ENCODE results near the gene GGT7.
A peak's percentile ranks its signal among the peaks of the same experiment; 100 is the strongest.

The GGT7 gene

GRCh38 chr20:34842143-34842542 is 30.5 kb downstream of the GGT7 start:
- DNase-seq (ENCODE audit: low read depth) = no peak
- TF ChIP-seq, protein P1, sequence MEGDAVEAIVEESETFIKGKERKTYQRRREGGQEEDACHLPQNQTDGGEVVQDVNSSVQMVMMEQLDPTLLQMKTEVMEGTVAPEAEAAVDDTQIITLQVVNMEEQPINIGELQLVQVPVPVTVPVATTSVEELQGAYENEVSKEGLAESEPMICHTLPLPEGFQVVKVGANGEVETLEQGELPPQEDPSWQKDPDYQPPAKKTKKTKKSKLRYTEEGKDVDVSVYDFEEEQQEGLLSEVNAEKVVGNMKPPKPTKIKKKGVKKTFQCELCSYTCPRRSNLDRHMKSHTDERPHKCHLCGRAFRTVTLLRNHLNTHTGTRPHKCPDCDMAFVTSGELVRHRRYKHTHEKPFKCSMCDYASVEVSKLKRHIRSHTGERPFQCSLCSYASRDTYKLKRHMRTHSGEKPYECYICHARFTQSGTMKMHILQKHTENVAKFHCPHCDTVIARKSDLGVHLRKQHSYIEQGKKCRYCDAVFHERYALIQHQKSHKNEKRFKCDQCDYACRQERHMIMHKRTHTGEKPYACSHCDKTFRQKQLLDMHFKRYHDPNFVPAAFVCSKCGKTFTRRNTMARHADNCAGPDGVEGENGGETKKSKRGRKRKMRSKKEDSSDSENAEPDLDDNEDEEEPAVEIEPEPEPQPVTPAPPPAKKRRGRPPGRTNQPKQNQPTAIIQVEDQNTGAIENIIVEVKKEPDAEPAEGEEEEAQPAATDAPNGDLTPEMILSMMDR (conservative IDR thresholded peaks at IDR 0.05; ENCODE audit: low read length) = no peak
- H3K4me3 ChIP-seq (ENCODE audit: low read length) = no peak overlapping the region

- TF ChIP-seq, protein P1 (conservative IDR thresholded peaks at IDR 0.05; ENCODE audit: low read length) = peak; percentile 42; the same call in 1 of the 2 replicates
- H3K4me3 ChIP-seq (ENCODE audit: low read length) = peak overlapping the region; percentile 26; the same call in 1 of the 2 replicates
- DNase-seq (ENCODE audit: low read depth) = peak; percentile 41
These were observed 38.2 kb downstream of the GGT7 start for GRCh38 chr20:34834459-34834893.

DNA sequence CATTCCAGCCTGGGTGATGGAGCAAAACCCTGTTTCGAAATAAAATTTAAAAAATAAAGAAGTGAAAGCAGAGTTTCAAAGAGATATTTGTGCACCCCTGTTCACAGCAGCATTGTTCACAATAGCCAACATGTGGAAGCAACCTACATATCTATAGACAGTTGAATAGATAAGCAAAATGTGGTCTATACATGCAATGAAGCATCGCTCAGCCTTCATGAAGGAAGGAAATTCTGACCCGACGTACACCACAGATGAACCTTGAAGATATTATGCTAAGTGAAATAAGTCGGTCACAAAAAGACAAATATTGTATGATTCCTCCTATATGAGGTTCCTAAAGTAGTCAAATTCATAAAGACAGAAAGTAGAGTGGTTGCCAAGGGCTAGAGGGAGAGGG is 40.7 kb downstream of the GGT7 start:
- no peak for DNase-seq (ENCODE audit: low read depth)
- TF ChIP-seq, protein P1 (conservative IDR thresholded peaks at IDR 0.05; ENCODE audit: low read length) = no peak
- no peak overlapping the region for H3K4me3 ChIP-seq (ENCODE audit: low read length)

DNA sequence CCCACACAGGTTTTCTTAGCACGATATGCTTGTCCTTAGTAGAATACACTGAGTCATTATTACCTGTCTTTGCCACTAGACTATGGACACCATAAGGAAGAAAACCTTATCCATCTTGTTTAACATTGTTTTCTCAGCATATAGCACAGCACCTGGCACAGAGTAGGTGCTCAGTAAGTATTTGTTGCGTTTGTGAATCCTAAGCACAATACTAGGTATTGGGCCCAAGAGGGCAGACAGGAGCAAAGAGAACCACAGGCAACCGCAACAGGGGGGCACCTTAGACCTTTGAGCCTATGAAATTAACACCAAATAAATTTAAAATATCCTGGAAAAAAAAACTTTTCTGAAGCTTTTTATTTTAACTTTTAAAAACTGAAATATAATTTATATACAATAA is 43.5 kb downstream of the GGT7 start:
- no peak for DNase-seq (ENCODE audit: low read depth)
- H3K4me3 ChIP-seq (ENCODE audit: low read length) = no peak overlapping the region
- TF ChIP-seq, protein P1 (conservative IDR thresholded peaks at IDR 0.05; ENCODE audit: low read length) = no peak

DNA sequence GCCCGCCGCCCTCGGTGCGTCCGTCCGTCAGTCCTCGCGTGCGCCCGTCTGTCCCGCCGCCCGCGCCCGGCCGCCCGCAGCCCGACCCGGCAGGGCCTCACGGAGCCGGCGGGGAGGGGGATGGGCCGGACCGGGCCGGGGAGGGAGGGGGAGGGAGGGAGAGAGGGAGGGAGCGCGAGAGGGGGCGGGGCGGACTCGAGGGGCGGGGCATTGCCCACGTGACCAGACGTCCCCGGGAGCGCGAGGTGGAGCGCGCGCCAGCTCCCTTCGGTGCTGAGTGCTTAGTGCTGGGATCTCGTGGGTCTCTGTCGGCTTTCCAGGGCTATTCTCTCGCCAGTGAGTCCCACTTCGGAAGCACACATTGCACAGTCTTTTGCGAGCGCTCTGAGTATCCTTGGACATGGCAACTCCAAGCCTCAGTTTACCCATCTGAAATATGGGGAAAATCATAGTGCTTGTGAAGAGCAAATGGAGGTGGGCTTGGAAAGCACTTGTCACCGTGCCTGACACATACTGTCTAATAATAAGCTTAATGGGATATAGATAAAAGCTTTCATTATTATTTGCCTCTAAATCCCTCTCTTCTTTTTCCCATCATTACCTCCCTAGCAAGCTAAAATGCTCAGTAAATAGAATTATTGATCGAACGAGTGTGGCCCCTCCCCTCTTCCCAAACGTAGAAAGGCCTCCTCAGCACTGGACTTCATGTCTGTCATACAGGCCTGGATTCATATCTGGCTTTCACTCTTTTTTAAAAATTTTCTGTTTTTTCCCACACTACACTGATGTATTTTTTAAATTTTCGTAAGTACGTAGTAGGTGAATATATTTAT is 46.9 kb downstream of the GGT7 start, which contains the start of gene NCOA6:
NCOA6 (minus strand) TSS at position 122 of the 833 bp plus-strand sequence. CDS start 43,296 bp downstream, outside the sequence.
- TF ChIP-seq, protein P1 (conservative IDR thresholded peaks at IDR 0.05; ENCODE audit: low read length) = no peak
- H3K4me3 ChIP-seq (ENCODE audit: low read length) = peak within 1 kb of the TSS; percentile 98
- DNase-seq (ENCODE audit: low read depth) = peak; percentile 78

- H3K4me3 ChIP-seq (ENCODE audit: low read length) = peak overlapping the region; percentile 98
- TF ChIP-seq, protein P1 (conservative IDR thresholded peaks at IDR 0.05; ENCODE audit: low read length) = no peak
- peak; percentile 49 for DNase-seq (ENCODE audit: low read depth)
These were observed 47.7 kb downstream of the GGT7 start for GRCh38 chr20:34824806-34825529.

All from AG10803 (cell line).